ENCODE results near the gene MARCKSL1.
"Not testable (repeated sequence)": the region's sequence is repeated elsewhere in the genome, so short reads cannot be mapped to it uniquely, and the experiment has no call there.

Gene MARCKSL1

DNA sequence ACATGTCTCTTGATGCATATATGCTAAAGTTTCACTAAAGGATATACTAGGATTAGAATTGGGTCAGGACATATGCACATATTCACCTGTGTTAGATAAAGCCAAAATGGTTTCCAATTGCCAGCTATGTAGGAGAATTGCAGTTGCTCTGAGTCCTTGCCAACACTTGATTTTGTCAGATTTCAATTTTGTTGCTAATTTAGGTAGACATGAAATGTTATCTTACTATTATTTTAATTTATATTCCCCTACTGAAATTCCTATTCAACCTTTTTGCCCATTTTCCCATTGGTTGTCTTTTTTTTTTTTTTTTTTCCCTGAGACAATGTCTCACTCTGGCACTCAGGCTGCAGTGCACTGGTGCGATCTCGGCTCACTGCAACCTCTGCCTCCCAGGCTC lies 30.7 kb downstream of the MARCKSL1 start:
- no peak for DNase-seq (ENCODE audit: low read depth)
- TF ChIP-seq, protein P1, sequence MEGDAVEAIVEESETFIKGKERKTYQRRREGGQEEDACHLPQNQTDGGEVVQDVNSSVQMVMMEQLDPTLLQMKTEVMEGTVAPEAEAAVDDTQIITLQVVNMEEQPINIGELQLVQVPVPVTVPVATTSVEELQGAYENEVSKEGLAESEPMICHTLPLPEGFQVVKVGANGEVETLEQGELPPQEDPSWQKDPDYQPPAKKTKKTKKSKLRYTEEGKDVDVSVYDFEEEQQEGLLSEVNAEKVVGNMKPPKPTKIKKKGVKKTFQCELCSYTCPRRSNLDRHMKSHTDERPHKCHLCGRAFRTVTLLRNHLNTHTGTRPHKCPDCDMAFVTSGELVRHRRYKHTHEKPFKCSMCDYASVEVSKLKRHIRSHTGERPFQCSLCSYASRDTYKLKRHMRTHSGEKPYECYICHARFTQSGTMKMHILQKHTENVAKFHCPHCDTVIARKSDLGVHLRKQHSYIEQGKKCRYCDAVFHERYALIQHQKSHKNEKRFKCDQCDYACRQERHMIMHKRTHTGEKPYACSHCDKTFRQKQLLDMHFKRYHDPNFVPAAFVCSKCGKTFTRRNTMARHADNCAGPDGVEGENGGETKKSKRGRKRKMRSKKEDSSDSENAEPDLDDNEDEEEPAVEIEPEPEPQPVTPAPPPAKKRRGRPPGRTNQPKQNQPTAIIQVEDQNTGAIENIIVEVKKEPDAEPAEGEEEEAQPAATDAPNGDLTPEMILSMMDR (IDR thresholded peaks at IDR 0.05; ENCODE audit: insufficient read depth, low read depth, low read length, missing control alignments) = no peak

DNA sequence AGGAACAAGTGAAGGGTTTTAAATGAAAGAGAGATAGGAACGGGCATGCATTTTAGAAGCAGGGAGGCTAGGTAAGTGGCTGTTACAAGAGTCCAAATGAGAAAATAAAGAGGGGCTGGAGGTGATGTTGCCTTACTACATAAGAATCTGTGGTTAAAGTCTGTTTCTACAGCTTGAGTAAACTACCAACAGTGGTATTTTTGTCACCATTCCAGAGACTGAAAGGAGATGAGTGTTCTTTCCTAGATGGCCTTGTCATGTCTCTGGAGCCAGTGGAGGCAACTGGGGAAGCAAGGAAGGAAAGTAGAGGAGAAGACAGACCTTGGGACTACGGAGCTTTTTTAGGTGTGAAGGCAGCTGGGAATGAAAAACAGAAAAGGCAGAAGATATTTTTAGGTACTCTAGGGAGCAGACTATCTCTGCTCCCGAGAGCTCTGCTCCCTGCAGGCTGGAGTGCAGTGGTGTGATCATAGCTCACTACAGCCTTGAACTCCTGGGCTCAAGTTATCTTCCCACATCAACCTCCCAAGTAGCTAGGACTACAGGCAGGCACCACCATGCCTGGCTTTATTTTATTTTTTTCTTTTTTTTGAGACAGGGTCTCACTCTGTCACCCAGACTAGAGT lies 31.9 kb downstream of the MARCKSL1 start:
- TF ChIP-seq, protein P1 (IDR thresholded peaks at IDR 0.05; ENCODE audit: insufficient read depth, low read depth, low read length, missing control alignments) = no peak
- no peak for DNase-seq (ENCODE audit: low read depth)
- no peak overlapping the region for H3K4me3 ChIP-seq (ENCODE audit: low read length)

More for the DNA sequence above, 30.7 kb downstream of the MARCKSL1 start:
- H3K4me3 ChIP-seq (ENCODE audit: low read length) = no peak overlapping the region

DNA sequence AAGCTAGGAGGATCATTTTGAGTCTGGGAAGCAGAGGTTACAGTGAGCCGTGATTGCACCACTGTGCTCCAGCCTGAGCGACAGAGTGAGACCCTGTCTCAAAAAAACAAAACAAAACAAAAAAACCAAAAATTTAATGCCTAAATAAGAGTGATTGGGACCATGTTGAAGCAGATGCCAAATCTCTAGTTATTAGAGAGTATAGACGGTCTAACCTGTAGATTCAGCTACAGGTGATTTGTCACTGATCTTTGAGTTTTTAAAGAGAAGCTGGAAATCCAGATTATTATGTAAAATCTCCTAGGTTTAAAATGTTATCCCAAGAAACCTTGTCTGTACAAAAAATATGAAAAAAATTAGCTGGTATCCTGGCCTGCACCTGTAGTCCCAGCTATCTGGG lies 32.7 kb downstream of the MARCKSL1 start:
- TF ChIP-seq, protein P1 (IDR thresholded peaks at IDR 0.05; ENCODE audit: insufficient read depth, low read depth, low read length, missing control alignments) = no peak
- DNase-seq (ENCODE audit: low read depth) = no peak
- no peak overlapping the region for H3K4me3 ChIP-seq (ENCODE audit: low read length)

DNA sequence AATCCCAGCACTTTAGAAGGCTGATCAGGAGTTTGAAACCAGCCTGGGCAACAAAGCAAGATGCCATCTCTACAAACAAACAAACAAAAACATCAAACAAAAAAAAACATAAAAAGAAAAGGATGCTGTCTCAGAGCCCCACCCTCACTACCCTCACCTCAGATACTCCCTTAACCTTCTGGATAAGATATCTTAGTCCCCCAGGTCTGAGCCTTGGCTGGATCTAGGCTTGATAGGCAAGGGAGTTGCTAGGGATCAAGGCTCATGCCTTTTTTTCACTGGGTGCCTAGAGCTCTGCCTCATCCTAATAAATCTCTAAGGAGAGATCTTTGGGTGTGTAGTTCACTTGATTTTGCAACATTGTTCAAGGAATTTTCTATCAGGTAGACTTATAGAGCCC lies 36.7 kb downstream of the MARCKSL1 start:
- no peak for DNase-seq (ENCODE audit: low read depth)
- TF ChIP-seq, protein P1 (IDR thresholded peaks at IDR 0.05; ENCODE audit: insufficient read depth, low read depth, low read length, missing control alignments) = no peak
- no peak overlapping the region for H3K4me3 ChIP-seq (ENCODE audit: low read length)

DNA sequence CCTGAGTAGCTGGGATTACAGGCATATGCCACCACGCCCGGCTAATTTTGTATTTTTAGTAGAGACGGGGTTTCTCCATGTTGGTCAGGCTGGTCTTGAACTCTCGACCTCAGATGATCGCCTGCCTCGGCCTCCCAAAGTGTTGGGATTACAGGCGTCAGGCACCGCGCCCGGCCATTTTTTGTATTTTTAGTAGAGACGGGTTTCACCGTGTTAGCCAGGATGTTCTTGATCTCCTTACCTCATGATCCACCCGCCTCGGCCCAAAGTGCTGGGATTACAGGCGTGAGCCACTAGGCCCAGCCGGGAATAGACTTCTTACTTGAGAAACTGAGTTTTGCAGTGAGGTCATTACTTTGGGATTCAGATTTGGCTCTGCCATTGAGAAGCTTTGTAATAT lies 37.8 kb downstream of the MARCKSL1 start:
- DNase-seq (ENCODE audit: low read depth); H3K4me3 ChIP-seq (ENCODE audit: low read length): not testable (repeated sequence)

DNA sequence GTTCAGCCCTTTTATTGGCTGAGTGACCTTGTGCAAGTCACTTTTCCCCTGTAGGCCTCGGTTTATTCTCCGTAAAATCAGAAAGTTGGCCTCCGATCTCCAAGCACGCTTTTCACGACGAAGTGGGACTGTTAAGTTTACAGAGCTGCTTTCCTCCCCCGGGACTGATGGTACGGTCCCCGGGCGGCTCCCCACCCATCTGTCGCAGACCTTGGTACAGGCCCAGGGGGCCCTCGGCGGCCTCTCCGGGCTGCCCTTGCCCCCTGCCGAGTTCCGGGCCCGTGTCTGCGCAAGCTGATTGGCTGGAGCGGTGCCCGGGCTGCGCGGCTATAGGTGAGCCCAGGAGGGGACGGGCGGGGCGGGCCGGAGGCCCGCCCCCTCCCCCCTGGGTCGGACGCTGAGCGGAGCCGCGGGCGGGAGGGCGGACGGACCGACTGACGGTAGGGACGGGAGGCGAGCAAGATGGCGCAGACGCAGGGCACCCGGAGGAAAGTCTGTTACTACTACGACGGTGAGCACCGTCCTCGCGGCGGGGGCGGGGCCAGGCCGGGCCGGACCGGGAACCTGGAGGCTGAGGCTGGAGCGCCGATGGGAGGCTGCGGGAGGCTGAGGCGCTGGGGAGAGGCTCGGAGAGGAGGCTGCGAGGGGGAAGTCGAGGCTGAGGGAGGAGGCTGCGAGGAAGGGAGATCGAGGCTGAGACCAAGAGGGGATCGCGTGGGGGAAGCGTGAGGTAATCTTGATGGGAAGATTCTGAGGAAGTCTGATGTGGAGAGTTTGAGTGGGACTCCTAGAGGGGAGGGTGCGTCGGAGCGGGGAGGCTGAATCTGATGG lies 44.1 kb downstream of the MARCKSL1 start, which contains the start of gene HDAC1:
Gene HDAC1, plus strand, starts transcription at position 376 of the 831 bp plus-strand sequence. Its CDS starts 87 bp downstream, at position 463.
- DNase-seq (ENCODE audit: low read depth) = peak; percentile 94
- peak within 1 kb of the TSS; percentile 92 for H3K4me3 ChIP-seq (ENCODE audit: low read length)
- TF ChIP-seq, protein P1 (IDR thresholded peaks at IDR 0.05; ENCODE audit: insufficient read depth, low read depth, low read length, missing control alignments) = no peak

DNA sequence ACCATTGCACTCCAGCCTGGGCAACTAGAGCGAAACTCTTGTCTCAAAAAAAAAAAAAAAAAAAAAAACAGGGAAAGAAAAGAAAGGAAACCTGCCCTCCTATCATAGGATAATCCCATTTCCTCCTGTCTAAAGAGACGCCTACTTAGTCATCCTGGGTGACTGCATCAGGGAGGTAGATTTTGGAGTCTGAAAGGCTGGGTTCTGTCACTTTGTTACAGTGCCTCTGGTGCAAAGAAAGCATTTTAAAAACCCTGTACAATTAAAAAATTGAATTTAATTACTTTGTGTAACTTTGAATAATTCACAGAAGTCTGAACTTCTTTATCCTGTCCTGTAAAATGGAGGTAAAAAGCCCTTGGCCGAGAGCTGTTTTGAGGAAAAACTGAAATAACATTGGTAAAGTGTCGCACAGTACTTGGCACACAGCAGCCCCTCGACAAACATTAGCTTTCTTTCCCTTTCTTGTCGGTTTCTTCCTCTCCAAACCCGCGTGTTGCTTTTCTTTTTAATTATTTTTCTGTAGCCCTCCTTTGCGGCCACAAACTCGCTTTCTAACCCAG lies 44.8 kb downstream of the MARCKSL1 start:
- peak overlapping the region; percentile 92 for H3K4me3 ChIP-seq (ENCODE audit: low read length)
- DNase-seq (ENCODE audit: low read depth) = peak; percentile 86
- TF ChIP-seq, protein P1 (IDR thresholded peaks at IDR 0.05; ENCODE audit: insufficient read depth, low read depth, low read length, missing control alignments) = no peak
